GM19395 (cell line): ENCODE data around the gene ATAD5.
A peak's percentile ranks its signal among the peaks of the same experiment; 100 is the strongest.
"Not testable (repeated sequence)": the region's sequence is repeated elsewhere in the genome, so short reads cannot be mapped to it uniquely, and the experiment has no call there.

Experiments
- ATAC-seq: cut with Tn5 transposase; IDR thresholded peaks from one replicate; pipeline ENCODE4 v1.9.1; 2021; ENCODE audit warnings: mild to moderate bottlenecking, moderate library complexity; ENCODE audit not compliant: unreplicated experiment

The ATAD5 gene, protein sequence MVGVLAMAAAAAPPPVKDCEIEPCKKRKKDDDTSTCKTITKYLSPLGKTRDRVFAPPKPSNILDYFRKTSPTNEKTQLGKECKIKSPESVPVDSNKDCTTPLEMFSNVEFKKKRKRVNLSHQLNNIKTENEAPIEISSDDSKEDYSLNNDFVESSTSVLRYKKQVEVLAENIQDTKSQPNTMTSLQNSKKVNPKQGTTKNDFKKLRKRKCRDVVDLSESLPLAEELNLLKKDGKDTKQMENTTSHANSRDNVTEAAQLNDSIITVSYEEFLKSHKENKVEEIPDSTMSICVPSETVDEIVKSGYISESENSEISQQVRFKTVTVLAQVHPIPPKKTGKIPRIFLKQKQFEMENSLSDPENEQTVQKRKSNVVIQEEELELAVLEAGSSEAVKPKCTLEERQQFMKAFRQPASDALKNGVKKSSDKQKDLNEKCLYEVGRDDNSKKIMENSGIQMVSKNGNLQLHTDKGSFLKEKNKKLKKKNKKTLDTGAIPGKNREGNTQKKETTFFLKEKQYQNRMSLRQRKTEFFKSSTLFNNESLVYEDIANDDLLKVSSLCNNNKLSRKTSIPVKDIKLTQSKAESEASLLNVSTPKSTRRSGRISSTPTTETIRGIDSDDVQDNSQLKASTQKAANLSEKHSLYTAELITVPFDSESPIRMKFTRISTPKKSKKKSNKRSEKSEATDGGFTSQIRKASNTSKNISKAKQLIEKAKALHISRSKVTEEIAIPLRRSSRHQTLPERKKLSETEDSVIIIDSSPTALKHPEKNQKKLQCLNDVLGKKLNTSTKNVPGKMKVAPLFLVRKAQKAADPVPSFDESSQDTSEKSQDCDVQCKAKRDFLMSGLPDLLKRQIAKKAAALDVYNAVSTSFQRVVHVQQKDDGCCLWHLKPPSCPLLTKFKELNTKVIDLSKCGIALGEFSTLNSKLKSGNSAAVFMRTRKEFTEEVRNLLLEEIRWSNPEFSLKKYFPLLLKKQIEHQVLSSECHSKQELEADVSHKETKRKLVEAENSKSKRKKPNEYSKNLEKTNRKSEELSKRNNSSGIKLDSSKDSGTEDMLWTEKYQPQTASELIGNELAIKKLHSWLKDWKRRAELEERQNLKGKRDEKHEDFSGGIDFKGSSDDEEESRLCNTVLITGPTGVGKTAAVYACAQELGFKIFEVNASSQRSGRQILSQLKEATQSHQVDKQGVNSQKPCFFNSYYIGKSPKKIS (N-terminal part only)

DNA sequence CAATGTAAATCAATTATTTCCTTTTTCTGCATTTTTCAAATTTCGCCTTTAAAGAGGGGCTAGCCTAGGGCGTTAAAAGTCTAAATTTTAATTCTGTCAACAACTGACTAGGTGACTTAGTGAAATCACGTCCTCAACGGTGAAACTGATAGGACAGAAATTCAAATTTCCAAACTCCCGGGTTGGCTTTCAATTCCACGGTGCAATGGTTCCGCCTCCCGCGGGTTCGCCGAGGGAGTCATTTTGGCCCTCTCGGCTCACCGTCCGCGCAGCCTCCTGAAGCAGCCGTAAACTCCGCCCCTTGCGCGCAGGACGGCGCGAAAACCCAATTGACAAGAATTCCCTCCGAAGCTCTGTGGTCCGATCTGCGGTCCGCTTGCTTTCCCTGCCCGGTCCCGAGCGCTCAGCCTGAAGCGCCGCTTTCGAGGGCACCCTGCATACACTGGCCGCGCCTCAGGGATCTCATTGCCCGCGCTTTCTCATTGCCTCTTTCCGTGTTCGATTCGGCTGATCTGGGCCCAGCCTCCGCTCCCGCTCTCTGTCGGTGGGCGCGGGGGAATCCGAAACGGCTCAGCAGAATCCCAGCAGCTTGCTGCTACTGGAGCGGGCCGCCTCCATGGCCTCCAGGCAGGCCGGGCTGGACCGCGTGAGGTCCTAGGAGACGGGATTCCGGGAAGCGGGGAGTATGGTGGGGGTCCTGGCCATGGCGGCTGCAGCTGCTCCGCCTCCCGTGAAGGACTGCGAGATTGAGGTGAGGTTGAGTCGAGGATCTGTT, at the start of gene ATAD5:
ATAD5 (plus strand) TSS at position 304 of the 775 bp plus-strand sequence; CDS start at position 686, 382 bp downstream.
- peak; percentile 75 for ATAC-seq

DNA sequence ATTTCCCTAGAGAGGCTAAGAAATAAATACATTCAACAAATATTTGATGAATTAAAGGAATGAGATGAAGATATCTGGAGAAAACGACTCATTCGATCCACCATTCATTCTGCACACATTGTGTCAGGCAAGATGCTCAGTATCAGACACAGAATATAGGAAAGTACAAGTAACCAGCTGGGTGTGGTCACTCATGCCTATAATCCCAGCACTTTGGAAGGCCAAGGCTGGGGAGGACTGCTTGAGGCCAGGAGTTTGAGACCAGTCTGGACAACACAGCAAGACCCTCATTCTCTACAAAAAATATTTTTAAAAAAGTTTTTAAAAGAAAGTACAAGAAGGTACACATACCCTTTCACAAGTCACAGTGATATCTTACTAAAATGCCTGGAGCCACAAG, 49.6 kb upstream of the ATAD5 start:
- ATAC-seq: no peak

DNA sequence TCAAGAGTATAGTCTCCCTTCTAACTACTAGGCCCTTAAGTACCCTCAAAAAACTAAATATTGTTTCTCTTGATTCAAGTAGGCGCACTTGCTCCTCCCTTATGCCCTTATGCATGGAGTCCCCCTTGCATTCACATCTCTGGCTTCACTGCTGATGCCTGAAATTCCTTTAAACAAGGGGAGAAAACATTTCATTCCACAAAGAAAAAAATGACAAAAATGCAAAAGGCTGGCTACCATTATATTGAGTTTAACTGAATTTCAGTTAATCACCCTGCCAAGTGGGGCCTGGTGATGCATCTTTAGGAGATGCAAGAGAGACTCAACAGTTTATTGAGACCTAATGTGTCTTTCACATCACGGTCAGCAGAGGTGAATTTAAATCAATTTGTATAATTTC, 42.8 kb upstream of the ATAD5 start:
- no peak for ATAC-seq

DNA sequence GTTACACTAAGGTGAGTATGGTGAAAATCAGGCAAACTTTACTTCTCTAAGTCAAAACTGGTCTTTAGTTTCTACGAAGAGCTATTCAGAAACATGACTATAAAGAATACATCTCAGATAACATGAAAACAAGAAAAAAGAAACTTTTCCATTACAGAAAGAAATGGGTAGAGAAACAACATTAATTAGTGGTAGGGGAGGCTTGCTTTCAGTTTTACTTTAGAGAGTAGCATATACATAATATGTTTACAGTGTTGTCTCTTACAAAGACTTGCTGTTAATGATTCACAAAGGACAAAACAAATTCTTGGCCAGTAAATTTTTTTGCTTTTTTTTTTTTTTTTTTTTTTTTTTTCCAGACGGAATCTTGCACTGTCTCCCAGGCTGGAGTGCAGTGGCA, 41.5 kb upstream of the ATAD5 start:
- ATAC-seq: no peak

DNA sequence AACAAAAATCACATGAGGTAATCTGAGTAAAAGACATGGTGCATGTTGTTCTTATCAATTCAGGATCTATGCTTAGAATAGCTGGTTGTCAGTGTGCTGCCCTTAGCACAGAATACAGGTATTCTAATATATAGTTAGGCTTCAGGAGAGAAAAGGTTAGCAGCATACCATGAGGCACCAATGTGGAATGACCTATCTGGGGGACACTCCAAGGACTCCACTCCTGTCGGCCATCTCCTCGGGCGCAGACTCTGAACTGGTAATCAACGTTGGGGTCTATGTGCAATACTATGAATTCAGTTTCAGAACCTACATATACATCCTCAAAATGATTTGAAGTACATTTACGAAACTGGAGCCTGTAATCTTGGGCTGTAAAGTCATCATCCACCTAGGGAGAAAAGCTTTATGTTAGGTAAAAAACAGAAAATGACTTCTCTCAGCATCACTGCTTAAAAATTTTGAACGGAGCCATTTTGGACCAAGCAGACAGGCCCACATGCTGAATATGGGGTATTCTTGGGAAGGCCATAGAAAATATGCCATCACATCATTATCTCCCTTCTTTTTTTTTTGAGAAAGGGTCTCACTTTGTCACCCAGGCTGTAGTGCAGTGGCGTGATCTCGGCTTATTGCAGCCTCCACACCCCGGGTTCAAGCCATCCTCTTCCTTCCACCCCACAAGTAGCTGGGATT, 38.3 kb upstream of the ATAD5 start:
- ATAC-seq: no peak

DNA sequence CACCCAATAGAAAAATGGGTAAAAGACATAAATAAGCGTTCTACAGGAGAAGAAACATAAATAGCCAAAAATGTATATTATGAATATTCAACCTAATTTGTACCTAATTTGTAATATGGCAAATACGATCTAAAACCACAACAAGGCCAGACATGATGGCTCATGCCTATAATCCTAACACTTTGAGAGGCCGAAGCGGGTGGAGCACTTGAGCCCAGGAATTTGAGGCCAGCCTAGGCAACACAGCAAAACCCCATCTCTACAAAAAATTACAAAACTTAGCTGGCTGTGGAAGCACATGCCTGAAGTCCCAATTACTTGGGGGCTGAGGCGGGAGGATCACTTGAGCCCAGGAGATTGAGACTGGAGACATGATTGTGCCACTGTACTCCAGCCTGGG, 37.4 kb upstream of the ATAD5 start:
- no peak for ATAC-seq

DNA sequence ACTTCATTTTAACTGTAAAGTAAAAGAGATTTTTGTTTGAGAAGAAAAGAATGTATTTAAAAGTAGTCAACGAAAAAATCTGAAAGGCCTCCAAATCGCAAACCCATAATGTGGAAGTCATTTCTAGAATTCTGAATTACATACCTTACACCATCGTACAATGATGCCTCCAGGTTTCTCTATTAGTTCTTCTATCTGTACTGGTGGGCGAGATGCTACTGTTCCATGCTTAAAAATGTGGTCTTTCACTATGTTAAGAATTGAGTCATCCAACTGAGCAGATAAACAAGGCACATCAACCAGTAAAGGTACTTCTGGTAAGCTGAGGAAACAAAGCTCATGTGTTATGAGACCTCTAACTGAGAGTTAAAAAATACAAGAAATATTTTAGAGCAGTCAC, 35.8 kb upstream of the ATAD5 start:
- ATAC-seq: no peak

DNA sequence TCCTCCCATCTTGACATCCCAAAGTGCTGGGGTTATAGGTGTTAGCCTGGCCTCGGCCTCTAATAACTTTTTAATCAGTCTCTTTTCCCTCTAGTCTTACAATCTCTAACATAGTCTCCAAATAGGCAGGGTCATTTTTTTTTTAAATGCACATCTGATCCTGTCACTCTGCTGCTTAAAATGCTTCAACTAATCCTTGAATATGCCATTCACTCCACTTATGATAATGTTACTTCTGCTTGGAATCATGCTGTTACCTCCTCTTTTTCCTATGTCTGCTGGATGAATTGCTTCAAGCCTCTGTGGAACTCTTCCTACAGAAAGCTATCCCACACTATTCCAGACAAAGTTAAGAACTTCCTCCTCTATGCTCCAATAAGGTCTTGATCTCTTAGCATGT, 30.1 kb upstream of the ATAD5 start:
- no peak for ATAC-seq

DNA sequence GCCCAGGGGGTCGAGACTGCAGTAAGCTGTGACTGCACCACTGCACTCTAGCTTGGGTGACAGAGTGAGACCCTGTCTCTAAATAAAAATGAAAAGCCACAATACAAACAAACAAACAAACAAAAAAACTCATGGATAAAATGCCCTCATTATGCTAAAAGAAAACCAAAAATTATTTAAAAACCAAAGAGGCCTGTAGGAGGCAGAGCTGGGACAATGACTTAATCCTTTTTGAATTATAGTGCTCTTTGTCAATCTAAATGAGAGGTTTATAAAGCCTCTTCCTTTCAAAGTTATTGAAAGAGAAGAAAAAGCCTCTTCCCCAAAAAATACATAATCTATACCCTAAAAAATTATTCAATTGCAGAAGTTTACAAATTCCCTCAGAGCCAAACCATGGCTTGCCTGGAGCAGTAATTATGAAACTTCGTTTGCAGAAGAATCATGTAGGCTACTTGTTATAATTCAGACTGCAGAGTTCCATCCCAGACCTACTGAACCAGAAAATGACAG, 25.8 kb upstream of the ATAD5 start:
- no peak for ATAC-seq

DNA sequence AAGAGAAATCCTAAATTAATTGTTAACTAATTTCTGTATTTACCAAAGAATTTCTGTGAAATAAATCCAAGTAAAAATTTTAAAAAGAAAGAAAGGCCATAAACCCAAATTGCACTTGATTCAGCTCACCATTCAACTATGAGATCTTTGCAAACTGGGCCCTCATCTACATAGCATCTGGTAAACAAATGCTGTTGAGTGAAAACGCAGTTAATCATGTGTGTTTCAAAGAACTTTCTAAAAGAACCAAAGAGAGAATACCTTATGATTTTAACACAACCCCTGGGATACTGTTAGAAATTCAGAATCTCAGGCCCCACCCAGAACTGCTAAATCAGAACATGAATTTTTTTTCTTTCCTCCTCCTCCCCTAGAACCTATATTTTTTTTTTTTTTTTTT, 23.9 kb upstream of the ATAD5 start:
- ATAC-seq: no peak

DNA sequence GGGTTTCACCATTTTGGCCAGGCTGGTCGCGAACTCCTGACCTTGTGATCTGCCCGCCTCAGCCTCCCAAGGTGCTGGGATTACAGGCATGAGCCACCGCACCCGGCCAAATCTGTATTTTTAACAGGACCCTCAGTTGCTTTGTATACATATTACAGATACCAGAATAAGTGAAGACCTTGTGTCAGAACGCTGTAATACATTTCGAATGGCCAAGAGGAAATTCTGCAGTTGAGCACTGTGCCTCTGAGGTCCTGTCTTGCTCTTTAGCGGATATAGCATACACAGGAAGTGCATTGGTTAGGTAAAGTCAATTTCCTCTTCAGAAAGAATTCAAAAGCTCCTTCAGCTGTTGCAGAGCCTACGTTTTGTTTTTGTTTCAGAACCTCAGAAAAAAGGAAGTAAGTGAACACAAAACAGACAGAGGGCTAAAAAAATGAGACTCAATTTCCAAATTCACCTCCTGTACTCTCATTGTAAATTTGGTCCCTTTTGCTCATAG, 22.9 kb upstream of the ATAD5 start:
- ATAC-seq: peak; percentile 80

DNA sequence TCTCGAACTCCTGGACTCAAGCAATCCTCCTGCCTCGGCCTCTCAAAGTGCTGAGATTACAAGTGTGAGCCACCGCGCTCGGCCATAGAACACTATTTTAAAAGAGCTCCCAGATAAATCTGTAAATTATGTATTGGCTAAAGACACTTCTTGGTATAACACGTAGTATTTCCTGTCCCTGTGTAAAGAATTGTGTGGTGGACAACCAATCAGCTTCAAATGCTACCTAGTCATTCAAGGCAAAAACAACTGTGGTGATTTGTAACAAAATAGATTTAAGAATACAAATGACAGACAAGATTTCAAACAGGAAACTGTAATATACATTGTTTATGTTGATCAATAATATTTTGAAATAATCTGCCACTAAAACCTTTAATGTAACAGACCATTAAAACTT, 21.9 kb upstream of the ATAD5 start:
- ATAC-seq: no peak

DNA sequence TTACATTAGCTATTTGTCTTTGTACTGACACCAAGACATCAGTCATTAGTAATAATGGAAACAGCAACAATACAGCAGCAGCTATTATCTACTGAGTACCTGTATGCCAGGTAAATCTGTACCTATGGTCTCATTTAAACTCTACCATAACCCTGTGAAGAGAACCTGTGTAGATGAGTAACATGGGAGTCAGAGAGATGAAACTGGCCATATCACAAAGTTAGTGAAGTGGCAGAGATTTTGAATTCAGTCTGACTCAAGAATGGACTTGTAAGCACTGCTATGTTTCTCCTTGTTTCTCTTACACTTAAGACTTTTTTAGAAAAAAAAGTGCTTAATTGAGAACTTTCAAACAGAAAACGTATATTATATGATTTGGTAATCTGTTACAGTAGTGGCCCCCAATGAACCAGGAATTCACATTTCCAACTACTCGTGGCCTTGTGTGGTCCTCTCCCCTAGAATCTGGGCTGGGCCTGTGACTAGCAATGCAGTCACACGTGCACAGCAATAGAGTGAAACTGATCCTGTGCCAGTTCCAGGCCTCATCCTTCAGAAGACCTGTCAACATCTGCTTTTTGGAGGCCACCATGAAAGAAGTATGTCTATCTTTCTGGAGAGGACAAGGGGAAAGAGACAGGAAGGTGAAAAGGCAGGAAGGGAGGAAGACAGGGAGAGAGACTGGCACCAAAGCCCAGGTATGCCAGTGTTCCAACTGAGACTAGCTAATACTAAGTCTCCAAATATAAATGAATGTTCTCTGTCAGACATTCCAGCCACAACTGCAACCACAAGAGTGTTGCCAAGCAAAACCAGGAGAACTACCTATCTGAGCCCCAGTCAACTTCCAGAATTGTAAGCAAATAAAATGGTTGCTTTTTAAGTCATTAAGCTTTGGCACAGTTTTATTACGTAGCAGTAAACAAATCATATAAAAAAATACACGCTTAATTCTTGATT, 19.3 kb upstream of the ATAD5 start:
- ATAC-seq: no peak

DNA sequence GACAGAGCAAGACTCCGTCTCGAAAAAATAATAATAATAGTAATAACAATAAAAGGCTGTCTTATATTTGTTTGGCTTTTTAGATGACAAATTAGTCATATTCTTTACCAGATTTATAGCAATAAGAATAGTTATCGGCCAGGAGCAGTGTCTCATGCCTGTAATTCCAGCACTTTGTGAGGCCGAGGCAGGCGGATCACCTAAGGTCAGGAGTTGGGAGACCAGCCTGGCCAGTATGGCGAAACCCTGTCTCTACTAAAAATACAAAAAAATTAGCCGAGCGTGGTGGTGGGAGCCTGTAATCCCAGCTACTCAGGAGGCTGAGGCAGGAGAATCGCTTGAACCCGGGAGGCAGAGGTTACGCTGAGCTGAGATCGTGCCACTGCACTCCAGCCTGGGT, 17.5 kb upstream of the ATAD5 start:
- ATAC-seq: not testable (repeated sequence)

DNA sequence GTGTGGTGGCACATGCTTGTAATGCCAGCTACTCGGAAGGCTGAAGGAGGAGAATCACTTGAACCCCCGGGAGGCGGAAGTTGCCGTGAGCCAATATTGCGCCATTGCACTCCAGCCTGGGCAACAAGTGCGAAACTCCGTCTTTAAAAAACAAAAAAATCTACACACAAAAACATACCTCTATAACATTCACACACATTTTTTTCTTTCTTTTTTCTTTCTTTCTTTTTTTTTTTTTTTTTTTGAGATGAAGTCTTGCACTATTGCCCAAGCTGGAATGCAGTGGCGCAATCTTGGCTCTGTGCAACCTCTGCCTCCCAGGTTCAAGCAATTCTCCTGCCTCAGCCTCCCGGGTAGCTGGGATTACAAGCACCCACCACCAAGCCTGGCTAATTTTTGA, 16.9 kb upstream of the ATAD5 start:
- ATAC-seq: not testable (repeated sequence)

DNA sequence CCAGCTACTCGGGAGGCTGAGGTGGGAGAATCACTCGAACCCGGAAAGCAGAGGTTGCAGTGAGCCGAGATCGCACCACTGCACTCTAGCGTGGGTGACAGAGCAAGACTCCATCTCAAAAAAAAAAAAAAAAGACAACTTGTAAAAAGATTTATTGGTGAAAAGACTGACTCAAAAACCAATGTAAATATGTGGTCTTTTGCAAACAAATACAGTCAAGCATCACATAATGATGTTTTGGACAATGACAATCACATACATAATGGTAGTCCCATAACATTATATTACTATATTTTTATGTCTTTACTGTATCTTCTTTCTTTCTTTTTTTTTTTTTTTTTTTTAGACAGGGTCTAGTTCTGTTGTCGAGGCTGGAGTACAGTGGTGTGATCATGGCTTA, 15.6 kb upstream of the ATAD5 start:
- ATAC-seq: no peak

DNA sequence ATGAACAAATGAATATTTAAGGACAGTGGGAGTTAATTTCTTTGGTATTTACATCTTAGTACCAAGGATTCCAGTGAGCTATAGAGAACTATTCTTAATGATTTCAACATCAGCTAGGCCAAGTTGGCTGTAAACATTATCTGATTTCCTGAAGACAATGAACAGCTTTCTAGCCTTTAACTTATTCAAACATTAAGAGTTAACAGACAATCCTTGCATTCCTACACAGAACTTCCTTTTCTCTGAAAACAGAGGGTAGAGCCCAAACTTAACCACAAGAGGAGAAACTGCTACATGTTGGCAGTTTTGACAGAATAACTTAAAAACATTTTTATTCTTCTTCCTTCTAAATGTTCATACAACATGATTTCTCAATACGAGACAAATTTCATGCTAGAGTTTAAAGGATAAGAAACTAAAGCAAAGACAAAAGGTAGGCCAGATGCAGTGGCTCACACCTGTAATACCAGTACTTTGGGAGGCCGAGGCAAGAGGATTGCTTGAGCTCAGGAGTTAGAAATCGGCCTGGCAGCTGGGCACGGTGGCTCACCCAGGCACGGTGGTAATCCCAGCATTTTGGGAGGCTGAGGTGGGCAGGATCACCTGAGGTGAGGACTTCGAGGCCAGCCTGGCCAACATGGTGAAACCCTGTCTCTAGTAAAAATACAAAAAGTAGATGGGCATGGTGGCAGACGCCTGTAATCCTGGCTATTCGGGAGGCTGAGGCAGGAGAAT, 11.6 kb upstream of the ATAD5 start:
- ATAC-seq: no peak
